HK-2 (cell line): Measurements from ENCODE around the gene PDLIM5.
"Not testable (repeated sequence)": the region's sequence is repeated elsewhere in the genome, so short reads cannot be mapped to it uniquely, and the experiment has no call there.

Source experiments
- DNase-seq: peaks from one replicate; pipeline ENCODE4 v3.0.0-alpha.2; 2018; ENCODE audit not compliant: unreplicated experiment

The PDLIM5 gene, protein sequence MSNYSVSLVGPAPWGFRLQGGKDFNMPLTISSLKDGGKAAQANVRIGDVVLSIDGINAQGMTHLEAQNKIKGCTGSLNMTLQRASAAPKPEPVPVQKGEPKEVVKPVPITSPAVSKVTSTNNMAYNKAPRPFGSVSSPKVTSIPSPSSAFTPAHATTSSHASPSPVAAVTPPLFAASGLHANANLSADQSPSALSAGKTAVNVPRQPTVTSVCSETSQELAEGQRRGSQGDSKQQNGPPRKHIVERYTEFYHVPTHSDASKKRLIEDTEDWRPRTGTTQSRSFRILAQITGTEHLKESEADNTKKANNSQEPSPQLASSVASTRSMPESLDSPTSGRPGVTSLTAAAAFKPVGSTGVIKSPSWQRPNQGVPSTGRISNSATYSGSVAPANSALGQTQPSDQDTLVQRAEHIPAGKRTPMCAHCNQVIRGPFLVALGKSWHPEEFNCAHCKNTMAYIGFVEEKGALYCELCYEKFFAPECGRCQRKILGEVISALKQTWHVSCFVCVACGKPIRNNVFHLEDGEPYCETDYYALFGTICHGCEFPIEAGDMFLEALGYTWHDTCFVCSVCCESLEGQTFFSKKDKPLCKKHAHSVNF

GRCh38 chr4:94451695-94452475 is at the start of gene PDLIM5:
Gene PDLIM5, plus strand, starts transcription at chr4:94451942. Its CDS starts 3,347 bp downstream, at chr4:94455289.
- peak; percentile 96 for DNase-seq

DNA sequence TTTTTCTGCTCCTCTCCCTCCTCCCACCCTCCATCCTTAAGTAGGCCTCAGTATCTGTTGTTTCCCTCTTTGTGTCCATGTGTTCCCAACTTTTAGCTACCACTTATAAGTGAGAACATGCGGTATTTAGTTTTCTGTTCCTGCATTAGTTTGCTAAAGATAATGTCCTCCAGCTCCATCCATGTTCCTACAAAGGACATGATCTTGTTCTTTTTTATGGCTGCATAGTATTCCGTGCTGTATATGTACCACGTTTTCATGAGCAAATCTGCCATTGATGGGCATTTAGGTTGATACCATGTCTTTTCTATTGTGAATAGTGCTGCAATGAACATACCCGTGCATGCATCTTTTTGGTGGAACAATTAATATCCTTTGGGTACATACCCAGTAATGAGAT is 49.3 kb upstream of the PDLIM5 start:
- not testable (repeated sequence) for DNase-seq

GRCh38 chr4:94403751-94404150 is 48.0 kb upstream of the PDLIM5 start:
- DNase-seq, result no peak

GRCh38 chr4:94406668-94407437 is 44.9 kb upstream of the PDLIM5 start:
- DNase-seq, result peak; percentile 38

- no peak for DNase-seq
Measured at GRCh38 chr4:94407846-94408245, 43.9 kb upstream of the PDLIM5 start.

- no peak for DNase-seq
Measured at GRCh38 chr4:94408549-94409374, 43.0 kb upstream of the PDLIM5 start.

DNA sequence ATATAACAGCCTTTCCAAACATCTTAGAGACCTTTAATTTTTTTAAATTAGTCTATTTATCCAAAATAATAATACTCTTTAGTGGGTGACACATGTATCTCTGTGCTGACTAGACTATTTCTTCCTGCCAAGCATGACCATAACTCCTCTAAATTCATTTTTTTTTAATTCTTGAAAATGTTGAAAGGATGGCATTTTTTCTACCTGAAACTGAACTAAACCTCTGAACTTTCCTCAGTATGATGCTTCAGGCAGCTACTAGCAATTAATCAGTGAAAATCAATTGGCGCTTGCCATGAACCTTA is 42.4 kb upstream of the PDLIM5 start:
- no peak for DNase-seq

GRCh38 chr4:94409962-94410361 is 41.8 kb upstream of the PDLIM5 start:
- no peak for DNase-seq

DNA sequence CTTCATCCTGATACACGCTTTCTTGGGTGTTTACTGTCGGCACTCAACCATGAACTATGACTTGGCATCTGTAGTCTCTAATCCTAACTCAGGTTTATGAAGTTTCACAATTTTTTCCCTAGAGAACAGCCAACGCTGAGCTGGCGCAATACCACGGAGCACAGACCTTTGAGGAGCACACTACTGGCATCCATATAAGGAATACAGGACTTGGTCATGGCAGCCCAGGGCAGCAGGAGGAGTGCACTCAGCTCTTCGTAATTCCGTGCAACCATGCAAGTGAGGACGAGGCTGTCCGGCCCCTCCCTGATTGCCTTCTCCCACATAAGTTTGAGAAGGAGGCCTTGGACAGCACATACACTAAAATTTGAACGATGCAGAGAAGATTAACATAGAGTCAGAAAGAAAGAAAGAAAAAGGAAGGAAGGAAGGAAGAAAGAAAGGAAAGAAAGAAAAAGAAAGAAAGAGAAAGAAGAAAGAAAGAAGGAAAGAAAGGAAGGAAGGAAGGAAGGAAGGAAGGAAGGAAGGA is 41.0 kb upstream of the PDLIM5 start:
- DNase-seq, result peak; percentile 76

DNA sequence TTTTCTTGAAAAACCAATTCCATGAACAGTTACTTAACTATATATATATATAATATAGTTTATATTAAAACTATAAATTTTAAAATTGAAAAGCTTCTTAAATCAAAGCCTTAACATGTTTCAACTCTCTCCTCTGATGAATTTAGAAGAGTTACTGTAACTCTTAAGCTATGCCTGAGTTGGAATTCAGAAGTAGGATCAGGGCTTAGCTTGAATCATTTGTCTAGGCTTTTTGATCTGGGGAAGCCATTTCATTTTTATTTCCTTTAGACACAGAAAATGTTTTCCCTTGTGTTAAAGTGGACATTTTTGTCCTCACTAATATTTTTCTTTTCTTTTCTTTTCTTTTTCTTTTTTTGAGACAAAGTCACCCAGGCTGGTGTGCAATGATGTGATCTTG is 40.4 kb upstream of the PDLIM5 start:
- no peak for DNase-seq

DNA sequence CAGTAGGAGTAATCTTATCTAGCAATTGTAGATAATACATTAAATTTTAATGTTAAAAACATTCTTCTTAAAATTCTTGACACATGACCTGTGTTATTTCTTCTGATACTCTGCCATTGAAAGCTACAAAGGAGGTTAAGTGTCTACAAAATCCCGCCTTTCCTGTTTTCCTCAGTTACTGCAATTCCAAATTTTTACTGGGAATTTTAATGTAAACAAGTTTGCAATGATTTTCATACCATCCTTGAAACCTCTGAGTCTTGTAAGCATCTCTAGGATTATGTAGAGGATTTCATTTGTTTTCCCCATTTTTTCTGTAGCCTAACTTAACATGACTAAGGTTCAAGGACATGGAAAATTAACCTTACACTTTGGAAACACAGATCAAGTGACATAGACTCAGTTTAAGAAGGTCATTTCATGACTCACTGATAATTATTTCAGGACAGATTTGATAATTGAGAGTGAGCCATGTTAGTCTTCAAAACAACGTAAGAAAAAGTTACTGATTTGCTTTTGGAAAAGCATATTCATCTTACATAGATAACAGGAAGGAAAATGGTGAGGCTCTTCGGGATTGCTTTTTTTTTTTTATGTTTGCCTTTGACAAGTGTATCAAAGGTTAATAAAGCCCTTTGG is 39.6 kb upstream of the PDLIM5 start:
- no peak for DNase-seq

DNA sequence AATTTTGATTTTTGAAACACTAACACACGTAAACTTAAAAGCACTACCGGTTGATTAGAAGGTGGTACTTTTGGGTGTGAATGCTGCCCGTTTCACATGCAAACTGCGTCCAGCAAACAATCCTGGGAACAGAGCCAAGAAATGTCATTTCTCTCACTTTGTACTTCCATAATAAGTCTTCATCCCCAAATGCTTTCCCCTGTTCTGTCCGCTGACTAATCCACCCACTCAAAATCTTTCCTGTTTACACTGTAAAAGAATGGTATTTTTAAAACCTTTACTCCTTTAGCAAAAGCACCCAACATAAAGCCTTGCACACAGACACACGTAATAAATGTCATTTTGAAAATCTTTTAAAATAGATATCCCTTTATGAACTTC is 39.1 kb upstream of the PDLIM5 start:
- DNase-seq, result no peak

GRCh38 chr4:94413085-94413840 is 38.5 kb upstream of the PDLIM5 start:
- DNase-seq, result no peak

GRCh38 chr4:94414907-94415306 is 36.8 kb upstream of the PDLIM5 start:
- DNase-seq, result no peak

DNA sequence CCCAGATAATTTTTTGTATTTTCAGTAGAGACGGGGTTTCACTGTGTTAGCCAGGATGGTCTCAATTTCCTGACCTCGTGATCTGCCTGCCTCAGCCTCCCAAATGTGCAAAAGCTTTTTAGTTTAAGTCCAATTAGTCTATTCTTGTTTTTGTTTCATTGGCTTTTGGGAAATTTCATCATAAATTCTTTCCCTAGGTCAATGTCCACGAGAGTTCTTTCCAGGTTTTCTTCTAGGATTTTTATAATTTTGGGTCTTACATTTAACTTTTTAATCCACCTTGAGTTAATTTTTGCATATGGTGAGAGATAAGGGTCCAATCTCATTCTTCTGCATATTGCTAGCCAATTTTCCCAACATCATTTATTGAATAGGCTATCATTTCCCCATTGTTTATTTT is 36.3 kb upstream of the PDLIM5 start:
- no peak for DNase-seq

DNA sequence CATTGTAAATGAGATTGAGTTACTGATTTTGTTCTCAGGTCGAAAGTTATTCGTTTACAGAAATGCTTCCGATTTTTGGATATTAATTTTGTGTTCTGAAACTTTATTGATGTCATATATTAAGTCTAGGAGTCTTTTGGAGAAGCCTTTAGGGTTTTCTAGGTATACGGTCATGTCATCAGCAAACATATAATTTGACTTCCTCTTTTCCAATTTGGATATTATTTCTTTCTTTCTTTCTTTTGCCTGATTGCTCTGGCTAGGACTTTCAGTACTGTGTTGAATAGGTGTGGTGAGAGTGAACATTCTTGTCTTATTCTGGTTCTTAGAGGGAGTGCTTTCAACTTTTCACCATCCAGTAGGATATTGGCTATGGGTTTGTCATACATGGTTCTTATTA is 35.4 kb upstream of the PDLIM5 start:
- DNase-seq, result no peak

DNA sequence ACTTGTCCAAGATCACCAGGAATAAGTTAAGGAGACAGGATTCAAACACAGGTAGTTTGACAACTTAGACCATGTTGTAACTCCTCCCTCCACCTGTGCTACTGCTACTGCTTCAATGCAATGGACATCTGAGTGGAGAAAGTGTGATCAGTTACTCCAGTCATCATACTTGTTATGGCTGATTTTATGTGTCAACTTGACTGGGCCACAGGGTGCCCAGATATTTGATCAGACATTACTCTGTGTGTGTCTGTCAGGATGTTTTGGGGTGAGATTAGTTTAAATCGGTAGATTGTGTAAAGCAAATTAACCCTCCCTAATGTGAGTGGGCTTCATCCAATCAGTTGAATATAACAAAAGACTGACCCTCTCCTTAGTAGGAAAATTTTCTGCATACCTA is 34.8 kb upstream of the PDLIM5 start:
- DNase-seq, result no peak

- DNase-seq, result no peak
Measured at GRCh38 chr4:94419549-94419948, 32.2 kb upstream of the PDLIM5 start.

GRCh38 chr4:94419956-94420355 is 31.8 kb upstream of the PDLIM5 start:
- no peak for DNase-seq

DNA sequence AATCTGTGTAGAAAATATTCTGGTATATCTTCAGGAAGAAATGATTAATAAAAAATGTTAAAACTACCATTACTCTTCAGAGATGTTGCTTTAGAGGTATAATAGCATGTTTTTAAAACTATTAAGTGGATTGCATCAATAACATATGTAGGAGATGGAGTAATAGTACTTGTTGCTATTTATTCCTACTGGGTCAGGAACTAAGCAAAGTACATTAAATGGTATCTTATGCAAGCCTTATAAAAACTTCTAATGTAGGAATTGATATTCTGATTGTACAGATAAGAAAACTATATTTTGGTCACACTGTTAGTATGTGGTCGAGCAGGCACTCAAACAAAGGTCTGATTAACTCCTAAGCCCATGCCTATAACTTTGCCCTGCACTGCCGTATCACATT is 31.4 kb upstream of the PDLIM5 start:
- DNase-seq, result no peak
